Caco-2 (cell line): ENCODE results near the gene THOP1. TPM values are rescaled to one million over a fixed set of nuclear protein-coding genes. Genes with fewer than 3 reads are reported as not detected.

Source experiments
- BruUV-seq: library from RNA; stranded (reverse); fragments of 400-500 nt; replicated peaks from 2 replicates; lab custom pipeline; 2021; lab: Mats Ljungman, UMichigan
- CTCF ChIA-PET: fragments of 300-600 bp; sonication (Branson Sonifier 250); formaldehyde crosslinking; loops from one replicate; lab custom pipeline; 2022; ENCODE audit warnings: antibody characterized with exemption; lab: Charles Lee
- POLR2A ChIA-PET: fragments of 300-600 bp; sonication (Branson Sonifier 250); formaldehyde crosslinking; loops from one replicate; lab custom pipeline; 2022; ENCODE audit warnings: antibody characterized with exemption; lab: Charles Lee
- DNase-seq, 2 experiments: peaks; one replicate each; pipeline versions ENCODE4 v3.0.0 to v3.0.0-alpha.2; 2020 to 2022
- H3K27me3 ChIP-seq: replicated peaks from 2 replicates; pipeline ENCODE4 v1.6.0; 2011; ENCODE audit warnings: low read length; ENCODE audit not compliant: control insufficient read depth, insufficient read depth
- H3K36me3 ChIP-seq: 2 replicates; pipeline ENCODE4 v1.5.1; 2011; ENCODE audit warnings: low read length; ENCODE audit not compliant: control insufficient read depth, insufficient read depth
- H3K4me1 ChIP-seq: fragments of 250-450 bp; sonication (Bioruptor Pico); 2 replicates; pipeline ENCODE4 v1.5.1; 2020; ENCODE audit warnings: mild to moderate bottlenecking
- H3K4me3 ChIP-seq: 2 replicates; pipeline ENCODE4 v1.5.1; 2011; ENCODE audit warnings: low read depth, mild to moderate bottlenecking, control low read depth, low read length
- H3K9me3 ChIP-seq: fragments of 250-450 bp; sonication (Bioruptor Pico); 2 replicates; pipeline ENCODE4 v1.5.1; 2020; ENCODE audit warnings: mild to moderate bottlenecking, moderate library complexity
- H3K27ac Mint-ChIP-seq: one replicate; pipeline ENCODE4 v1.8.0; 2022; ENCODE audit warnings: mixed read lengths; ENCODE audit not compliant: unreplicated experiment
- H3K27me3 Mint-ChIP-seq: one replicate; pipeline ENCODE4 v1.8.0; 2022; ENCODE audit warnings: mixed read lengths; ENCODE audit not compliant: insufficient read depth, unreplicated experiment
- H3K36me3 Mint-ChIP-seq: one replicate; pipeline ENCODE4 v1.8.0; 2022; ENCODE audit warnings: mild to moderate bottlenecking, mixed read lengths; ENCODE audit not compliant: insufficient read depth, unreplicated experiment
- H3K4me1 Mint-ChIP-seq: one replicate; pipeline ENCODE4 v1.8.0; 2022; ENCODE audit warnings: low read depth, mixed read lengths; ENCODE audit not compliant: unreplicated experiment
- H3K4me3 Mint-ChIP-seq: one replicate; pipeline ENCODE4 v1.8.0; 2022; ENCODE audit warnings: mild to moderate bottlenecking, moderate library complexity, mixed read lengths; ENCODE audit not compliant: unreplicated experiment
- H3K9me3 Mint-ChIP-seq: one replicate; pipeline ENCODE4 v1.8.0; 2022; ENCODE audit warnings: mixed read lengths; ENCODE audit not compliant: unreplicated experiment
- CTCF ChIP-seq, 2 experiments: fragments of 200-600 bp in 1 of 2; IDR thresholded peaks; 1 replicate in 1 of 2; 2 replicates in 1 of 2; pipeline versions ENCODE4 v1.5.1 to v1.8.0; 2011 to 2022; ENCODE audit warnings: antibody characterized with exemption in 1 of 2, control low read depth in 1 of 2, inconsistent platforms in 1 of 2, low read depth in 1 of 2, low read length in 1 of 2, mild to moderate bottlenecking in 1 of 2, moderate library complexity in 1 of 2; ENCODE audit not compliant: insufficient read depth in 1 of 2, severe bottlenecking in 1 of 2, unreplicated experiment in 1 of 2
- intact Hi-C: fragments of 100-400 bp; cut with micrococcal nuclease; formaldehyde crosslinking; loops from one replicate; pipeline ENCODE4 v1.10.0; 2022; ENCODE audit not compliant: unreplicated experiment
- total RNA-seq: library from RNA; stranded (reverse); gene quantifications from 2 replicates; pipeline ENCODE4 v1.2.3, GENCODE V29; 2022

Gene THOP1
- total RNA-seq, 1 experiment from 2014 or later = 118 TPM

GRCh38 chr19:2845107-2845506, 59.8 kb downstream of the THOP1 start:
- ChIA-PET CTCF (no interaction called here), POLR2A (no interaction called here)
- peaks cover 7% of the 10 kb centered on the region; the same call in 1 of the 2 replicates for H3K9me3 ChIP-seq
- intact Hi-C loops = no loop called here
- no peaks in the 10 kb centered on the region for H3K36me3 ChIP-seq
- H3K27ac Mint-ChIP-seq = no peak overlapping the region
- no peaks in the 10 kb centered on the region for H3K27me3 Mint-ChIP-seq
- peaks cover 4% of the 10 kb centered on the region for H3K9me3 Mint-ChIP-seq
- BruUV-seq = no TSS peak
- no peak for DNase-seq
- peaks cover 31% of the 10 kb centered on the region for H3K36me3 Mint-ChIP-seq
- H3K4me3 Mint-ChIP-seq = no peak overlapping the region
- H3K4me1 Mint-ChIP-seq = peaks cover 6% of the 10 kb centered on the region
- TF ChIP-seq CTCF (IDR thresholded peaks at IDR 0.05; ENCODE audit: insufficient read depth in 1 of 2, low read depth in 1 of 2, low read length in 1 of 2, severe bottlenecking in 1 of 2, unreplicated experiment in 1 of 2) = no peak
- H3K4me3 ChIP-seq = no peak overlapping the region
- no peaks in the 10 kb centered on the region for H3K27me3 ChIP-seq
- no peaks in the 10 kb centered on the region for H3K4me1 ChIP-seq

GRCh38 chr19:2846180-2846894, 61.0 kb downstream of the THOP1 start:
- Histone ChIP-seq H3K9me3 (no peaks in the 10 kb centered on the region; the same call in 1 of the 2 replicates), H3K27me3 (no peaks in the 10 kb centered on the region), H3K4me1 (no peaks in the 10 kb centered on the region), H3K4me3 (no peak overlapping the region), H3K36me3 (no peaks in the 10 kb centered on the region)
- Mint-ChIP-seq H3K27me3 (no peaks in the 10 kb centered on the region), H3K36me3 (peaks cover 32% of the 10 kb centered on the region), H3K27ac (no peak overlapping the region), H3K9me3 (peaks cover 10% of the 10 kb centered on the region), H3K4me3 (no peak overlapping the region), H3K4me1 (peaks cover 6% of the 10 kb centered on the region)
- BruUV-seq = no TSS peak
- ChIA-PET CTCF (no interaction called here), POLR2A (interaction anchor here (0.7 kb wide), 1 partner anchor 694 kb away, joined by 3 read pairs; no protein-coding TSS in a partner anchor)
- TF ChIP-seq CTCF (IDR thresholded peaks at IDR 0.05; ENCODE audit: insufficient read depth in 1 of 2, low read depth in 1 of 2, low read length in 1 of 2, severe bottlenecking in 1 of 2, unreplicated experiment in 1 of 2) = no peak
- no peak for DNase-seq
- intact Hi-C loops = no loop called here

- BruUV-seq = no TSS peak
- Histone ChIP-seq H3K4me3 (no peak overlapping the region), H3K4me1 (no peaks in the 10 kb centered on the region), H3K9me3 (peaks cover 4% of the 10 kb centered on the region), H3K27me3 (no peaks in the 10 kb centered on the region), H3K36me3 (peaks cover 3% of the 10 kb centered on the region; the same call in 1 of the 2 replicates)
- ChIA-PET CTCF (no interaction called here), POLR2A (no interaction called here)
- DNase-seq = no peak
- H3K4me1 Mint-ChIP-seq = peaks cover 3% of the 10 kb centered on the region
- no peak for TF ChIP-seq CTCF (IDR thresholded peaks at IDR 0.05; ENCODE audit: insufficient read depth in 1 of 2, low read depth in 1 of 2, low read length in 1 of 2, severe bottlenecking in 1 of 2, unreplicated experiment in 1 of 2)
- H3K27ac Mint-ChIP-seq = no peak overlapping the region
- intact Hi-C loops = no loop called here
- peaks cover 14% of the 10 kb centered on the region for H3K9me3 Mint-ChIP-seq
- peaks cover 38% of the 10 kb centered on the region for H3K36me3 Mint-ChIP-seq
- H3K4me3 Mint-ChIP-seq = no peak overlapping the region
- no peaks in the 10 kb centered on the region for H3K27me3 Mint-ChIP-seq
These were observed 62.2 kb downstream of the THOP1 start for GRCh38 chr19:2847507-2847906.
